Measurements from ENCODE around the gene S100A10.

S100A10 gene

GRCh38 chr1:151985768-151986167 lies 7.9 kb downstream of the S100A10 start:
- no peak for DNase-seq

GRCh38 chr1:151985270-151985669 lies 8.4 kb downstream of the S100A10 start:
- no peak for DNase-seq

GRCh38 chr1:151984313-151984956 lies 9.2 kb downstream of the S100A10 start:
- DNase-seq: no peak

- DNase-seq: no peak
Measured at GRCh38 chr1:151982300-151983005, 11.2 kb downstream of the S100A10 start.

DNA sequence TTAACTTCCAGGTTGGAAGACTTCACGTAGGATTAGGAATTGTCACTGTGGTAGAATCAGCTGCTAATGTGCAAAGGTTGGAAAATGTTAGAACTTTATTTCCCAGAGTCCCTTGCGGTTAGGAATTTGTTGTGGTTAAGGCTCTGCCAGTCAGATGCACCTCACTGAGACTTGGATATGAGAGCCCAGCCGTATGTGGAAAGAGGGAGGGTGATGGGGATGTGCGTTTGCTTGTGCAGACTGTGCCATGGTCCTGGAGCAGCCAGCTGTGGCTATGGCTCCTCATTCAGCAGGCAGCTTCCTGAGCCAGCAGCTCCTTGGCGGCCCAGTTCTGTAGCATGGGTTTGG lies 12.5 kb downstream of the S100A10 start:
- no peak for DNase-seq

GRCh38 chr1:151980287-151981177 lies 13.1 kb downstream of the S100A10 start:
- DNase-seq: no peak

GRCh38 chr1:151978922-151979321 lies 14.7 kb downstream of the S100A10 start:
- DNase-seq: no peak

DNA sequence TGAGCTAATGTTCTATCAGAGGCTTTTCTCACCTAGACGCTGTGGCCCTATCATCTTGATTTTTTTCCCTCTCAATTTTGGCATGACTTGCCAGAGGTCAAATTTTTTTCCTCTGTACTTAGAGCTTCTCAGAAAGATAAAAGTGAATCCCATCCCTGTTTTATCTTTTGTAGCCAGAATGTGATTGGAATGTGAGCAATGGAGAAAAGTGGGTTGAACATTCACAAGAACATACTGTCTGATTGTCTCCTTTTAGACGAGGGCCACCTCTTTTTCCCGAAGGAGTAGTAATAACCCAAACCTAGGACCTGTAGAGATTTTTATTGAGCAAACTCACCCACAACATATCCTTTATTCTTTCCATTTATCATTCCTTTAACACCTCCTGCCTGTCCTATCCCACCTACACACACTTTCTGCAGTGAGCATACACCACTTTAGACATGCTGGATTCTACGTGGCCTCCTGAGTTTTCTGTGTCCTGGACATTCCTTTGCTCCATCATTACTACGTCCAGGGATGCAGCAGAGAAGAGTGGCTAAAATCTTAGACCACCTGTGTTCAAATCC lies 15.9 kb downstream of the S100A10 start:
- DNase-seq: no peak

DNA sequence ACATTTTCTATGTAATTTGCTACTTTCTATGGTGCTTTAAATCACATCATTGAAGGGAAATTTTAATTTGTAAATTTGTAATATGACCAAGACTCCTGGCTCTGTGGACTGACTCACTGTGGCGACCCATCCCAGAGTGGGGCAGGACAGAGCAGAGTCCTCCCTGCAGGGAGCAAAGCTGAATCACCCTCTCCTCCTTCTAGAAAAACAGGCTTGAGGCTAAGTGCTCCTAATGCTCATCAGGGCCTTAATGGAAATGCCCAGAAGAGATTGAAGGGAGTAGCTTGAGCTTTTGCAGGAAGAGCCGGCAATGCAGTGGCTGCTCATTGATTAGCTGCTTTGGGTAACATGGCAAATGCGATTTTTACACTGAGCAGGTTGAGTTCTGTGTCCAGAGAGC lies 16.8 kb downstream of the S100A10 start:
- DNase-seq: no peak

- DNase-seq: no peak
Measured at GRCh38 chr1:151976015-151976343, 17.7 kb downstream of the S100A10 start.

GRCh38 chr1:151975311-151976014 lies 18.2 kb downstream of the S100A10 start:
- no peak for DNase-seq

GRCh38 chr1:151972542-151973248 lies 21.0 kb downstream of the S100A10 start:
- DNase-seq: no peak

- no peak for DNase-seq
Measured at GRCh38 chr1:151970626-151971025, 23.0 kb downstream of the S100A10 start.

GRCh38 chr1:151970128-151970527 lies 23.5 kb downstream of the S100A10 start:
- DNase-seq: no peak

- DNase-seq: no peak
Measured at GRCh38 chr1:151968791-151969399, 24.8 kb downstream of the S100A10 start.

- DNase-seq: no peak
Measured at GRCh38 chr1:151968058-151968457, 25.6 kb downstream of the S100A10 start.

- DNase-seq: no peak
Measured at GRCh38 chr1:151967091-151967490, 26.6 kb downstream of the S100A10 start.

- DNase-seq: no peak
Measured at GRCh38 chr1:151966061-151966460, 27.6 kb downstream of the S100A10 start.

DNA sequence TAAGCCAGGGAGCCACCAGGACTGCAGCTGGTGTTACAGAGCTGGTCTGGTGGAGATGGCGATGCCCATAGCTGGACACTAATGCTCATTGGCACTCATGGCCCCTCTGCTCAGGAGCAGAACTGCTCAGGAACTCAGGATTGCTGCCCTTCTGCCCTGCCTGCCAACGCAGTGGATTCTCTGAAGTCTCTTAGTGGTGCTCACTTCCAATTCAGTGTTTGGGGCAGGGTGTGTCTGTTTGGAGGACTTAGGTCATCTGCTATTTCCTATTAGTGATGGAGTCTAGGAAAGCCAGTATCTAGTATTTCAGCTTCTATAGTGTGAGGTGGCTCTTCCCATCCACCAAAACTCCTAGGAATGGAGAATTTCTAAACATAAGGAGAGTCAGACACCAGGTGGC lies 29.1 kb downstream of the S100A10 start:
- no peak for DNase-seq

DNA sequence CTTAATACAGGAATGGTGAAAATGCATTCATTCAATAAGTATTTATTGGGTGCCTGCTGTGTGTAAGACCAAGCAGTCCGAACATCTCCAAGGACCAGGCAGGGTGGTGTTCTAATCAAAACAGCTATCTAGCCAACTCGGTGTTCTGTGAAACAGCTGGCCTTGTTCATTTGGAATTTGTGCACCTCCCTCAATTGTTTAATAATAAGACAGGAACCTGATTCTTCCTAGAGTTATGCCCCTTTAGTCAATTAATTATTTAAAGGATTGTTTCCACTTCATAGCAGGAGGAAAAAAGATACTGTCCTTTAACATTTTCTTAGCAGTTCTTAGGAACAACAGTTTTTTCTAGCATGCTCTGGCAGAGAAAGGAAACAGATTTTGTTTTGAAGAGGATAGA lies 30.4 kb downstream of the S100A10 start:
- DNase-seq: no peak

DNA sequence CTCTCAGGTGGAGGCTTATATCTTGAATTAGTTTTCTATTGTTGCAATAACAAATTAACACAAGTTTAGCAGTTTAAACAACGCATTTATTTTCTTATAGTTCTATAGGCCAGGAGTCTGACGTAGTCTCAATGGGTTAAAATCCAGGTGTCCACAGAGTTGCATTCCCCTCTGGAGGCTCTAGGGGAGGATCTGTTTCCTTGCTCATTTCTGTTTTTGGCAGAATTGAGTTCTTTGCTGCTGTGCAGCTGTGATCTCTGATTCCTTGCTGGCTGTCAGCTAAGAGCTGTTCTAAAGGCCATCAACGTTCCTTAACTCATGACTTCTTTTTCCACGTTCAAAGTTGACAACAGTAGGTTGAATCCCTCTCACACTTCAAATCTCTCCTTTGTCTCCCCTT lies 31.8 kb downstream of the S100A10 start:
- no peak for DNase-seq

Measured in SHP77 treated with DMSO at 0.1 percent for 48 hours (cell line).